WTC11 (cell line): ENCODE data around the gene PLLP. TPM values are rescaled to one million over a fixed set of nuclear protein-coding genes. Genes with fewer than 3 reads are reported as not detected.

Experiments used
- ATAC-seq: fragments of 200-7000 bp; cut with Tn5 transposase; 2 replicates; pipeline ENCODE4 v1.10.0; 2021; ENCODE audit warnings: mild to moderate bottlenecking, moderate library complexity
- CTCF ChIA-PET: fragments of 300-600 bp; sonication (Branson Sonifier 250); formaldehyde crosslinking; loops from one replicate; lab custom pipeline; 2021; ENCODE audit warnings: antibody characterized with exemption; lab: Charles Lee
- POLR2A ChIA-PET: fragments of 350-600 bp; sonication (Branson Sonifier 250); formaldehyde crosslinking; loops from one replicate; lab custom pipeline; 2021; ENCODE audit warnings: antibody characterized with exemption; lab: Charles Lee
- DNase-seq: peaks from one replicate; pipeline ENCODE4 v3.0.0; 2021; ENCODE audit warnings: low spot score
- H3K27ac Mint-ChIP-seq: 2 replicates; pipeline ENCODE4 v1.8.0; 2021; ENCODE audit warnings: mixed read lengths
- H3K27me3 Mint-ChIP-seq: 2 replicates; pipeline ENCODE4 v1.8.0; 2021; ENCODE audit warnings: low read depth, mild to moderate bottlenecking, moderate library complexity, mixed read lengths
- H3K36me3 Mint-ChIP-seq: 2 replicates; pipeline ENCODE4 v1.8.0; 2021; ENCODE audit warnings: mixed read lengths
- H3K4me1 Mint-ChIP-seq: 2 replicates; pipeline ENCODE4 v1.8.0; 2022; ENCODE audit warnings: mixed read lengths
- H3K4me3 Mint-ChIP-seq: 2 replicates; pipeline ENCODE4 v1.8.0; 2021; ENCODE audit warnings: mild to moderate bottlenecking, moderate library complexity, mixed read lengths
- H3K9me3 Mint-ChIP-seq: 2 replicates; pipeline ENCODE4 v1.8.0; 2021; ENCODE audit warnings: mixed read lengths
- ATF6 ChIP-seq: sonication (generic); formaldehyde crosslinking; IDR thresholded peaks from 2 replicates; pipeline ENCODE4 v1.8.1; 2023; ENCODE audit warnings: mild to moderate bottlenecking, missing genetic modification reagents
- CREB1 ChIP-seq: sonication (generic); formaldehyde crosslinking; IDR thresholded peaks from 2 replicates; pipeline ENCODE4 v1.8.0; 2023; ENCODE audit warnings: mild to moderate bottlenecking, missing genetic modification reagents
- CREM ChIP-seq: sonication (generic); formaldehyde crosslinking; IDR thresholded peaks from 2 replicates; pipeline ENCODE4 v1.8.1; 2022; ENCODE audit warnings: mild to moderate bottlenecking, missing genetic modification reagents, moderate library complexity
- FOXK1 ChIP-seq: sonication (generic); formaldehyde crosslinking; IDR thresholded peaks from 2 replicates; pipeline ENCODE4 v1.8.0; 2022; ENCODE audit warnings: mild to moderate bottlenecking, moderate library complexity, missing genetic modification reagents
- OVOL2 ChIP-seq: fragments of 250-450 bp; sonication (Bioruptor Pico); IDR thresholded peaks from 2 replicates; pipeline ENCODE4 v1.9.0; 2021; ENCODE audit warnings: mild to moderate bottlenecking, borderline replicate concordance
- PREB ChIP-seq: sonication (generic); formaldehyde crosslinking; IDR thresholded peaks from 2 replicates; pipeline ENCODE4 v1.8.1; 2022; ENCODE audit warnings: mild to moderate bottlenecking, missing genetic modification reagents, moderate library complexity, borderline replicate concordance
- TCF7 ChIP-seq: sonication (generic); formaldehyde crosslinking; IDR thresholded peaks from 2 replicates; pipeline ENCODE4 v1.8.0; 2022; ENCODE audit warnings: mild to moderate bottlenecking, low read depth, missing genetic modification reagents, moderate library complexity
- TEAD4 ChIP-seq: sonication (generic); formaldehyde crosslinking; IDR thresholded peaks from 2 replicates; pipeline ENCODE4 v1.8.0; 2022; ENCODE audit warnings: mild to moderate bottlenecking, missing genetic modification reagents
- USF2 ChIP-seq: sonication (generic); formaldehyde crosslinking; IDR thresholded peaks from 2 replicates; pipeline ENCODE4 v1.8.1; 2023; ENCODE audit warnings: mild to moderate bottlenecking, missing genetic modification reagents, moderate library complexity
- ZNF138 ChIP-seq: sonication (generic); formaldehyde crosslinking; conservative IDR thresholded peaks from 2 replicates; pipeline ENCODE4 v1.8.1; 2022; ENCODE audit warnings: mild to moderate bottlenecking, moderate library complexity, missing genetic modification reagents
- ZNF219 ChIP-seq: sonication (generic); formaldehyde crosslinking; IDR thresholded peaks from 2 replicates; pipeline ENCODE4 v1.8.0; 2023; ENCODE audit warnings: missing genetic modification reagents, mild to moderate bottlenecking, borderline replicate concordance
- ZNF671 ChIP-seq: fragments of 250-450 bp; sonication (Bioruptor Pico); IDR thresholded peaks from 2 replicates; pipeline ENCODE4 v1.8.0; 2021; ENCODE audit warnings: mild to moderate bottlenecking
- total RNA-seq: library from RNA; stranded (reverse); gene quantifications from 3 replicates; pipeline ENCODE4 v1.2.3, GENCODE V29; 2021
- TF ChIP-seq, protein P1 (sequence below): fragments of 250-450 bp; sonication (Bioruptor Pico); IDR thresholded peaks from 2 replicates; pipeline ENCODE4 v1.9.0; 2021; ENCODE audit warnings: mild to moderate bottlenecking, borderline replicate concordance
- TF ChIP-seq, protein P2 (sequence below): sonication (generic); formaldehyde crosslinking; IDR thresholded peaks from 2 replicates; pipeline ENCODE4 v1.8.1; 2023; ENCODE audit warnings: mild to moderate bottlenecking, missing genetic modification reagents, moderate library complexity
- TF ChIP-seq, protein P3 (sequence below): fragments of 250-450 bp; sonication (Bioruptor Pico); IDR thresholded peaks from 2 replicates; pipeline ENCODE4 v1.8.0; 2021; ENCODE audit warnings: mild to moderate bottlenecking
- TF ChIP-seq, protein P4 (sequence below): sonication (generic); formaldehyde crosslinking; IDR thresholded peaks from 2 replicates; pipeline ENCODE4 v1.8.0; 2022; ENCODE audit warnings: mild to moderate bottlenecking, missing genetic modification reagents
- TF ChIP-seq, protein P5 (sequence below): sonication (generic); formaldehyde crosslinking; IDR thresholded peaks from 2 replicates; pipeline ENCODE4 v1.8.1; 2023; ENCODE audit warnings: mild to moderate bottlenecking, missing genetic modification reagents

The PLLP gene
- total RNA-seq, 1 experiment from 2014 or later = 2.8 TPM

- H3K9me3 Mint-ChIP-seq = no peaks in the 10 kb centered on the region
- TF ChIP-seq, protein P1, sequence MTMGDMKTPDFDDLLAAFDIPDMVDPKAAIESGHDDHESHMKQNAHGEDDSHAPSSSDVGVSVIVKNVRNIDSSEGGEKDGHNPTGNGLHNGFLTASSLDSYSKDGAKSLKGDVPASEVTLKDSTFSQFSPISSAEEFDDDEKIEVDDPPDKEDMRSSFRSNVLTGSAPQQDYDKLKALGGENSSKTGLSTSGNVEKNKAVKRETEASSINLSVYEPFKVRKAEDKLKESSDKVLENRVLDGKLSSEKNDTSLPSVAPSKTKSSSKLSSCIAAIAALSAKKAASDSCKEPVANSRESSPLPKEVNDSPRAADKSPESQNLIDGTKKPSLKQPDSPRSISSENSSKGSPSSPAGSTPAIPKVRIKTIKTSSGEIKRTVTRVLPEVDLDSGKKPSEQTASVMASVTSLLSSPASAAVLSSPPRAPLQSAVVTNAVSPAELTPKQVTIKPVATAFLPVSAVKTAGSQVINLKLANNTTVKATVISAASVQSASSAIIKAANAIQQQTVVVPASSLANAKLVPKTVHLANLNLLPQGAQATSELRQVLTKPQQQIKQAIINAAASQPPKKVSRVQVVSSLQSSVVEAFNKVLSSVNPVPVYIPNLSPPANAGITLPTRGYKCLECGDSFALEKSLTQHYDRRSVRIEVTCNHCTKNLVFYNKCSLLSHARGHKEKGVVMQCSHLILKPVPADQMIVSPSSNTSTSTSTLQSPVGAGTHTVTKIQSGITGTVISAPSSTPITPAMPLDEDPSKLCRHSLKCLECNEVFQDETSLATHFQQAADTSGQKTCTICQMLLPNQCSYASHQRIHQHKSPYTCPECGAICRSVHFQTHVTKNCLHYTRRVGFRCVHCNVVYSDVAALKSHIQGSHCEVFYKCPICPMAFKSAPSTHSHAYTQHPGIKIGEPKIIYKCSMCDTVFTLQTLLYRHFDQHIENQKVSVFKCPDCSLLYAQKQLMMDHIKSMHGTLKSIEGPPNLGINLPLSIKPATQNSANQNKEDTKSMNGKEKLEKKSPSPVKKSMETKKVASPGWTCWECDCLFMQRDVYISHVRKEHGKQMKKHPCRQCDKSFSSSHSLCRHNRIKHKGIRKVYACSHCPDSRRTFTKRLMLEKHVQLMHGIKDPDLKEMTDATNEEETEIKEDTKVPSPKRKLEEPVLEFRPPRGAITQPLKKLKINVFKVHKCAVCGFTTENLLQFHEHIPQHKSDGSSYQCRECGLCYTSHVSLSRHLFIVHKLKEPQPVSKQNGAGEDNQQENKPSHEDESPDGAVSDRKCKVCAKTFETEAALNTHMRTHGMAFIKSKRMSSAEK = no peak
- TF ChIP-seq USF2 (CRISPR knock-in tag) (no peak), FOXK1 (CRISPR knock-in tag) (no peak), ZNF219 (CRISPR knock-in tag) (no peak), ZNF138 (no peak), CREM (no peak), PREB (no peak), TCF7 (CRISPR knock-in tag) (no peak), TEAD4 (CRISPR knock-in tag) (no peak), CREB1 (CRISPR knock-in tag) (no peak)
- TF ChIP-seq, protein P2, sequence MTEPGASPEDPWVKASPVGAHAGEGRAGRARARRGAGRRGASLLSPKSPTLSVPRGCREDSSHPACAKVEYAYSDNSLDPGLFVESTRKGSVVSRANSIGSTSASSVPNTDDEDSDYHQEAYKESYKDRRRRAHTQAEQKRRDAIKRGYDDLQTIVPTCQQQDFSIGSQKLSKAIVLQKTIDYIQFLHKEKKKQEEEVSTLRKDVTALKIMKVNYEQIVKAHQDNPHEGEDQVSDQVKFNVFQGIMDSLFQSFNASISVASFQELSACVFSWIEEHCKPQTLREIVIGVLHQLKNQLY (CRISPR knock-in tag) = no peak
- TF ChIP-seq, protein P3, sequence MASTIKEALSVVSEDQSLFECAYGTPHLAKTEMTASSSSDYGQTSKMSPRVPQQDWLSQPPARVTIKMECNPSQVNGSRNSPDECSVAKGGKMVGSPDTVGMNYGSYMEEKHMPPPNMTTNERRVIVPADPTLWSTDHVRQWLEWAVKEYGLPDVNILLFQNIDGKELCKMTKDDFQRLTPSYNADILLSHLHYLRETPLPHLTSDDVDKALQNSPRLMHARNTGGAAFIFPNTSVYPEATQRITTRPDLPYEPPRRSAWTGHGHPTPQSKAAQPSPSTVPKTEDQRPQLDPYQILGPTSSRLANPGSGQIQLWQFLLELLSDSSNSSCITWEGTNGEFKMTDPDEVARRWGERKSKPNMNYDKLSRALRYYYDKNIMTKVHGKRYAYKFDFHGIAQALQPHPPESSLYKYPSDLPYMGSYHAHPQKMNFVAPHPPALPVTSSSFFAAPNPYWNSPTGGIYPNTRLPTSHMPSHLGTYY (CRISPR knock-in tag) = no peak
- H3K4me3 Mint-ChIP-seq = no peak overlapping the region
- ChIA-PET CTCF (interaction anchor here (1.6 kb wide), 1 partner anchor 146 kb away, joined by 5 read pairs; no protein-coding TSS in a partner anchor), POLR2A (no interaction called here)
- no peak for DNase-seq
- H3K27me3 Mint-ChIP-seq = no peaks in the 10 kb centered on the region
- H3K27ac Mint-ChIP-seq = no peak overlapping the region
- no peaks in the 10 kb centered on the region for H3K36me3 Mint-ChIP-seq
- no peak for ATAC-seq
- peaks cover 11% of the 10 kb centered on the region for H3K4me1 Mint-ChIP-seq
Observed at GRCh38 chr16:57271867-57272495, 12.5 kb downstream of the PLLP start.

DNA sequence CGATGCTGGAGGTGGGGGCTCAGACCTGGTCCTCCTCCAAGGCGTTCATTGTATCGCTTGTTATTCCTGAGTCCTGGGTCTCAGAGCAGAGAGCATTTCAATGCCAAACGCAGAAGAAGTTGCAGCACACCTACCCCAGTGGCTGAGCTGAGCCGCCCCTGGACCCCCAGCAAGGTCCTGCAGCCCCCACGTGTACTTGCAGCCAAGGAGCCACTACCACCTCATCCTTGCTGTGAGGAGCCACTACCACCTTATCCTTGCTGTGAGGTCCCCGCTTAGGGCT lies 13.5 kb downstream of the PLLP start:
- POLR2A ChIA-PET = no interaction called here
- Mint-ChIP-seq H3K27me3 (no peaks in the 10 kb centered on the region), H3K27ac (no peak overlapping the region), H3K36me3 (no peaks in the 10 kb centered on the region), H3K9me3 (no peaks in the 10 kb centered on the region), H3K4me1 (peaks cover 8% of the 10 kb centered on the region), H3K4me3 (no peak overlapping the region)
- no peak for DNase-seq
- CTCF ChIA-PET = interaction anchor here (1.0 to 1.8 kb wide), 3 partner anchors 25 to 307 kb away, joined by 3 to 5 read pairs (median 4); partner anchors contain the start of gene ARL2BP
- no peak for ATAC-seq
- TF ChIP-seq USF2 (CRISPR knock-in tag) (no peak), PREB (no peak), OVOL2 (no peak), ATF6 (CRISPR knock-in tag) (no peak), ZNF671 (CRISPR knock-in tag) (no peak), CREB1 (CRISPR knock-in tag) (no peak)
- TF ChIP-seq, protein P4, sequence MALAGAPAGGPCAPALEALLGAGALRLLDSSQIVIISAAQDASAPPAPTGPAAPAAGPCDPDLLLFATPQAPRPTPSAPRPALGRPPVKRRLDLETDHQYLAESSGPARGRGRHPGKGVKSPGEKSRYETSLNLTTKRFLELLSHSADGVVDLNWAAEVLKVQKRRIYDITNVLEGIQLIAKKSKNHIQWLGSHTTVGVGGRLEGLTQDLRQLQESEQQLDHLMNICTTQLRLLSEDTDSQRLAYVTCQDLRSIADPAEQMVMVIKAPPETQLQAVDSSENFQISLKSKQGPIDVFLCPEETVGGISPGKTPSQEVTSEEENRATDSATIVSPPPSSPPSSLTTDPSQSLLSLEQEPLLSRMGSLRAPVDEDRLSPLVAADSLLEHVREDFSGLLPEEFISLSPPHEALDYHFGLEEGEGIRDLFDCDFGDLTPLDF = no peak
- TF ChIP-seq, protein P5, sequence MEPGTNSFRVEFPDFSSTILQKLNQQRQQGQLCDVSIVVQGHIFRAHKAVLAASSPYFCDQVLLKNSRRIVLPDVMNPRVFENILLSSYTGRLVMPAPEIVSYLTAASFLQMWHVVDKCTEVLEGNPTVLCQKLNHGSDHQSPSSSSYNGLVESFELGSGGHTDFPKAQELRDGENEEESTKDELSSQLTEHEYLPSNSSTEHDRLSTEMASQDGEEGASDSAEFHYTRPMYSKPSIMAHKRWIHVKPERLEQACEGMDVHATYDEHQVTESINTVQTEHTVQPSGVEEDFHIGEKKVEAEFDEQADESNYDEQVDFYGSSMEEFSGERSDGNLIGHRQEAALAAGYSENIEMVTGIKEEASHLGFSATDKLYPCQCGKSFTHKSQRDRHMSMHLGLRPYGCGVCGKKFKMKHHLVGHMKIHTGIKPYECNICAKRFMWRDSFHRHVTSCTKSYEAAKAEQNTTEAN (CRISPR knock-in tag) = no peak
